ENCODE results near the gene PYGB. TPM values are rescaled to one million over a fixed set of nuclear protein-coding genes. Genes with fewer than 3 reads are reported as not detected.

PYGB gene
- total RNA-seq, 1 donor from 2014 or later = 31.2 TPM

GRCh38 chr20:25247000-25247517, 826 bp upstream of the PYGB start:
- intact Hi-C loops (cut with micrococcal nuclease) = loop anchor here (1.0 to 10.0 kb wide), 11 partner anchors 9 to 1822 kb away; partner anchors contain the start of genes ABHD12, APMAP, CST7 and ENTPD6

GRCh38 chr20:25247518-25247955, 348 bp upstream of the PYGB start:
- intact Hi-C loops (cut with micrococcal nuclease) = loop anchor here (1.0 to 10.0 kb wide), 11 partner anchors 9 to 1823 kb away; partner anchors contain the start of genes ABHD12, APMAP, CST7 and ENTPD6

GRCh38 chr20:25248786-25249172, 894 bp downstream of the PYGB start:
- intact Hi-C loops (cut with micrococcal nuclease) = loop anchor here (5.0 to 10.0 kb wide), 2 partner anchors 301 to 1824 kb away; partner anchors contain the start of genes CST7 and NAPB

GRCh38 chr20:25249198-25249931, 1.5 kb downstream of the PYGB start:
- intact Hi-C loops (cut with micrococcal nuclease) = loop anchor here (5.0 to 10.0 kb wide), 2 partner anchors 302 to 1825 kb away; partner anchors contain the start of genes CST7 and NAPB

GRCh38 chr20:25250508-25250907, 2.6 kb downstream of the PYGB start:
- intact Hi-C loops (cut with micrococcal nuclease) = no loop called here

GRCh38 chr20:25251019-25251418, 3.1 kb downstream of the PYGB start:
- intact Hi-C loops (cut with micrococcal nuclease) = no loop called here

GRCh38 chr20:25251558-25251957, 3.7 kb downstream of the PYGB start:
- intact Hi-C loops (cut with micrococcal nuclease) = no loop called here

- intact Hi-C loops (cut with micrococcal nuclease) = no loop called here
These were observed 4.4 kb downstream of the PYGB start for GRCh38 chr20:25252230-25252651.

GRCh38 chr20:25252686-25253421, 5.0 kb downstream of the PYGB start:
- intact Hi-C loops (cut with micrococcal nuclease) = no loop called here

GRCh38 chr20:25253606-25254275, 5.9 kb downstream of the PYGB start:
- intact Hi-C loops (cut with micrococcal nuclease) = no loop called here

GRCh38 chr20:25254571-25254970, 6.7 kb downstream of the PYGB start:
- intact Hi-C loops (cut with micrococcal nuclease) = no loop called here

- intact Hi-C loops (cut with micrococcal nuclease) = no loop called here
These were observed 7.2 kb downstream of the PYGB start for GRCh38 chr20:25254986-25255680.

GRCh38 chr20:25256226-25256859, 8.5 kb downstream of the PYGB start:
- intact Hi-C loops (cut with micrococcal nuclease) = no loop called here

- intact Hi-C loops (cut with micrococcal nuclease) = no loop called here
These were observed 9.2 kb downstream of the PYGB start for GRCh38 chr20:25257130-25257529.

GRCh38 chr20:25257756-25258475, 10.0 kb downstream of the PYGB start:
- intact Hi-C loops (cut with micrococcal nuclease) = no loop called here

GRCh38 chr20:25258476-25258805, 10.6 kb downstream of the PYGB start:
- intact Hi-C loops (cut with micrococcal nuclease) = no loop called here

GRCh38 chr20:25258828-25259227, 10.9 kb downstream of the PYGB start:
- intact Hi-C loops (cut with micrococcal nuclease) = no loop called here

- intact Hi-C loops (cut with micrococcal nuclease) = no loop called here
These were observed 11.5 kb downstream of the PYGB start for GRCh38 chr20:25259358-25259757.

- intact Hi-C loops (cut with micrococcal nuclease) = no loop called here
These were observed 11.9 kb downstream of the PYGB start for GRCh38 chr20:25259788-25260254.

Measured in T-helper 1 cell treated with Interleukin-12 subunit alpha and Interleukin-12 subunit beta and Interleukin-4 antibody, amounts not matched to agents 30 ng/mL and 1 ng/mL, for 36 hours (primary cell).